Naive B cell (primary cell): ENCODE measurements around the gene CDC42EP5. TPM values are rescaled to one million over a fixed set of nuclear protein-coding genes. Genes with fewer than 3 reads are reported as not detected.
A peak's percentile ranks its signal among the peaks of the same experiment; 100 is the strongest.

Experiments
- ATAC-seq, 2 donors: fragments of 150-1000 bp; cut with Tn5 transposase; 2 replicates each; pipeline ENCODE4 v1.10.0; 2021; ENCODE audit warnings: low read depth in 2 of 2, mild to moderate bottlenecking in 2 of 2, moderate library complexity in 2 of 2
- DNase-seq: peaks from one replicate; pipeline ENCODE4 v3.0.0; 2022
- H3K27ac Mint-ChIP-seq, 6 donors: one replicate each; pipeline ENCODE4 v1.8.0; 2020 to 2022; ENCODE audit warnings: mild to moderate bottlenecking in 6 of 6, mixed read lengths in 6 of 6, moderate library complexity in 5 of 6, inconsistent platforms in 2 of 6
- H3K27me3 Mint-ChIP-seq, 3 donors: one replicate each; pipeline ENCODE4 v1.8.0; 2021 to 2022; ENCODE audit warnings: mixed read lengths in 3 of 3, mild to moderate bottlenecking in 1 of 3
- H3K36me3 Mint-ChIP-seq, 2 donors: one replicate each; pipeline ENCODE4 v1.8.0; 2020 to 2022; ENCODE audit warnings: mixed read lengths in 2 of 2, inconsistent platforms in 1 of 2, mild to moderate bottlenecking in 1 of 2
- H3K4me1 Mint-ChIP-seq, 3 donors: one replicate each; pipeline ENCODE4 v1.8.0; 2020 to 2022; ENCODE audit warnings: mixed read lengths in 3 of 3, inconsistent platforms in 1 of 3, mild to moderate bottlenecking in 1 of 3, moderate library complexity in 1 of 3
- H3K4me3 Mint-ChIP-seq, 8 donors: one replicate each; pipeline ENCODE4 v1.8.0; 2020 to 2022; ENCODE audit warnings: mild to moderate bottlenecking in 8 of 8, mixed read lengths in 8 of 8, moderate library complexity in 8 of 8, inconsistent platforms in 2 of 8
- H3K9me3 Mint-ChIP-seq, 7 donors: one replicate each; pipeline ENCODE4 v1.8.0; 2020 to 2022; ENCODE audit warnings: mixed read lengths in 7 of 7, mild to moderate bottlenecking in 5 of 7, inconsistent platforms in 2 of 7, moderate library complexity in 1 of 7
- polyA plus RNA-seq, 6 donors: library from polyadenylated mRNA; unstranded; fragments of 300-500 nt; fragmentation: Illumina TruSeq; gene quantifications; one replicate each; pipeline ENCODE4 v1.2.3, GENCODE V29; 2021; ENCODE audit warnings: low read depth in 6 of 6

Gene CDC42EP5
- polyA plus RNA-seq, 6 donors from 2014 or later = not detected

GRCh38 chr19:54464630-54465425, 8.3 kb downstream of the CDC42EP5 start:
- Mint-ChIP-seq H3K36me3 (no peaks in the 10 kb centered on the region), H3K4me1 (peaks cover 17 to 30% (median 21%) of the 10 kb centered on the region in 3 donors), H3K9me3 (peaks cover 0 to 7% (median 4%) of the 10 kb centered on the region in 7 donors), H3K4me3 (peak overlapping the region; percentile 79 to 94 (median 90)), H3K27me3 (peaks cover 10 to 19% (median 15%) of the 10 kb centered on the region in 3 donors), H3K27ac (peak overlapping the region; percentile 91 to 99 (median 97))
- ATAC-seq (peak; percentile 21 to 23), DNase-seq (peak; percentile 71)

DNA sequence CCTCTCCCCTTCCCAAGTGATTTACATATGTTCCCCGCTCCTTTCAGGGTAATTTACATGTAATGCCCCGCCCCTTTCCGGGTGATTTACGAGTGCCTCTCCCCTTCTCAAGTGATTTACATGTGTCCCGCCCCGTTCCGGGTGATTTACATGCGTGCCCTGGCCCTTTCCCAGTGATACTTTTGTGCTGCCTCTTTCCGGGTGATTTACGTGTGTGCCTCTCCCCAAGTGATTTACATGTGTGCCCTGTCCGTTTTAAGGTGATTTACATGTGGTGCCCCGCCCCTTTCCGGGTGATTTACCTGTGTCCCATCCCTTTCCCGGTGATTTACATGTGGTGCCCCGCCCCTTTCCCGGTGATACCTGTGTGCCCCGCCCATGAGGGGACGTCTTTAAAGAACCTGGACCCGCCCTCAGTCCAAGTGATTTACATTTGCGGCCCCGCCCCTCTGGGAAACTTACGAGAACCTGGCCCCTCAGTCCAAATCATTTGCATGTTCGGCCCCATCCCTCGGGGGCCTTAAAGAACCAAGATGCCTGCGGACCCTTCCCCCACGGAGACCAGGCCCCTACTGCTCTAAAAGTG, 9.0 kb downstream of the CDC42EP5 start:
- ATAC-seq (peak; percentile 60 to 64), DNase-seq (peak; percentile 81)
- peaks cover 5 to 12% (median 8%) of the 10 kb centered on the region in 3 donors for H3K27me3 Mint-ChIP-seq
- H3K27ac Mint-ChIP-seq = peak overlapping the region; percentile 91 to 99 (median 97)
- peak overlapping the region; percentile 79 to 94 (median 90) for H3K4me3 Mint-ChIP-seq
- H3K4me1 Mint-ChIP-seq = peaks cover 20 to 29% (median 22%) of the 10 kb centered on the region in 3 donors
- peaks cover 0 to 2% of the 10 kb centered on the region in 2 donors for H3K36me3 Mint-ChIP-seq
- H3K9me3 Mint-ChIP-seq = peaks cover 0 to 7% (median 4%) of the 10 kb centered on the region in 7 donors

DNA sequence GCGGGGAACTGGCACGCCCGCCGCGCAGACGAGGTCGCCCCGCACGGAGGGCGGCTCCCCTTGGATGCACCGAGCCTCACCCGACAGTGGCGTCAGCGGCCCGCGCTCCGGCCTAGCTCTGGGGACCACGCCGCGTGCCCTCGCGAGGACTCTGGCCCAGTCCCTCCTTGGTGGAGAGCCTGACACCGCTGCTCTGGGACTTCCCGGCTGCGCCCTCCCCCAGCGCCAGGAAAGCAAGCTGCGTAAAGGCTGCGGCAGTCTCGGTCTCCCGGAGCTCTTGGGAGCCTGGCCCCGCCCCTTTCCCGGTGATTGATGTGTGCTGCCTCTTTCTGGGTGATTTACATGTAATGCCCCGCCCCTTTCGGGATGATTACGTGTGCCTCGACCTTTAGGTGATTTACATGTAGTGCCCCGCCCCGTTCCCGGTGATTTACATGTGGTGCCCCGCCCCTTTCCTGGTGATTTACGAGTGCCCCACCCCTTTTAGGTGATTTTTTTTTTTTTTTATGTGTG, 9.5 kb downstream of the CDC42EP5 start, which contains the start of gene LENG9:
Gene LENG9 (minus strand): TSS at position 248 of the 513 bp plus-strand sequence. CDS start 252 bp downstream, outside the sequence.
- peak; percentile 87 for DNase-seq
- Mint-ChIP-seq H3K27me3 (peaks cover 3 to 6% (median 5%) of the 10 kb centered on the region in 3 donors), H3K4me3 (peak within 1 kb of the TSS; percentile 79 to 94 (median 90)), H3K36me3 (peaks cover 0 to 8% of the 10 kb centered on the region in 2 donors), H3K9me3 (peaks cover 0 to 7% (median 4%) of the 10 kb centered on the region in 7 donors), H3K4me1 (peaks cover 25 to 31% (median 28%) of the 10 kb centered on the region in 3 donors), H3K27ac (peak within 1 kb of the TSS; percentile 91 to 99 (median 97))
- ATAC-seq = peak; percentile 59 to 60

DNA sequence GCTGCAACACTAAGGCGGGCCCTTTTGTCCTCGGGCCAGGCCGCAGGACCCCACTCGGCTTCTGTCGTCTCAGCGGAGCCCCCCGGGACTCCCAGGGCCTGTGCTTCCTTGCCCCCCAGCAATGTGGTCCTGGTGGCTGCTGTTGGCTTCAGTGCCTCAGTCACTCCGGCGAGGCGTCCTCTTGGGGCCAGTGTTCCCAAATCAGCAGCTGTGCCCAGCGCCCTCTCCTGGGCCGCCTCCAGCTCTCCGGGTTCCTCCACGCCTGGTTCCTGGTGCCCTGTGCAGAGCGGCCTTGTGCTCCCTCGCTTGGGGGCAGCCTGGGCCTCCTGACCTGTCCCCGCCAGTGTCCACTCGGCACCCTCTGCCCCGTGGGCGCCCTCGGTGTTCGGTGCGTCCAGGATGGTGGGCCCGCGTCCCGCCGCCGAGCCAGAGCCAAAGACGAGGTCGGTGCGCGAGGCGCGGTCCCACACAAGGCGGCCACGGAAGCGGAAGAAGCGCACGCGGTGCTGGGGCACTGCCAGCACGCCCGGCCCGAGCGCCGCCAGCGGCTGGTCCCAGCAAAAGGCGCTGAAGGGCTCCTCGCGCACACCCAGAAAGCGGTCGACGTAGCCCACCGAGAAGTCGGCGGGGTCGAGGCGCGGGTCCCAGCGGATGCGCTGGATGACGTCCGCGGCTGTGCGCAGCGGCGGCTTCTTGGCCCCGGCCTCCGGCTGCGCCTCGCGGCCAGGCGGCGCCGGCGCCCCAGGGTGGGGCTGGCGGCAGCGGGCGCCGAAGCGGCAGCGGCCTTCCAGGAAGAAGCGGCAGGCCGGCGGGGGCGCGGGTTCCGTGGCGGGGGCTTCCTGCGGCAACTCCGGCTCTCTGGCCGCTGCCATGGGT, 10.2 kb downstream of the CDC42EP5 start:
- peaks cover 31 to 35% (median 32%) of the 10 kb centered on the region in 3 donors for H3K4me1 Mint-ChIP-seq
- no peaks in the 10 kb centered on the region for H3K27me3 Mint-ChIP-seq
- H3K27ac Mint-ChIP-seq = peak overlapping the region in 5 of 6 donors; percentile 3 to 97 (median 81)
- DNase-seq (peak; percentile 67), ATAC-seq (peak; percentile 26 to 39)
- peaks cover 0 to 7% (median 4%) of the 10 kb centered on the region in 7 donors for H3K9me3 Mint-ChIP-seq
- peaks cover 0 to 14% of the 10 kb centered on the region in 2 donors for H3K36me3 Mint-ChIP-seq
- peak overlapping the region; percentile 35 to 92 (median 82) for H3K4me3 Mint-ChIP-seq

DNA sequence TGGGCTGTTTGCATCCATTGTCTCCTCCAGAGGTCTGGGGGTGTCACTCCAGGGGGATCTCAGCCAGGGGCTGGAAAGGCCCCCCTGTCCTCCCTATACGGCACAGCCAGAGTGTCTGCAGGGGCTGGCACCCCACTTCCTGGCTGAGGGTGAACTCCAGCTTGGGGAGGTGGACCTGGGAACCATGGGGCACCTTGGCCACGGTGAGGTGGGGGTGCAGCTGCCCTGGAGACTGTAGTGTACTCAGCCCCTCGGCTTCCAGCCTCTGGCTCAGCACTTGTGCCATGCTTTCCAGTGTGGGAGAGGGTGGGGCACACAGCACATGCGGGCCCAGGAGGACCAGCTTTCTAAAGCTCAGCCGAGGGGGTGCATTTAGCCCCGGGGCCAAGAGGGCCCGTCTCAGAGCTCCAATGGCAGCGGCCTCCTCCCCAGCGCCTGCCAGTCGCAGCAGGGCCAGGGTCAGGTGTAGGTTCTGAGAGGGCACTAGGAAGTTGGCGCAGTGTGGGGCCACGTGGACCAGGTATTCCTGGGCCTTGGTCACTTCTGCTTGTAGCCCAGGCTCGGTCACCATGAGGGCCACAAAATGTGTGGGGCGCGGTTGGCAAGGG, 10.9 kb downstream of the CDC42EP5 start:
- DNase-seq (no peak), ATAC-seq (no peak)
- Mint-ChIP-seq H3K27me3 (no peaks in the 10 kb centered on the region), H3K4me1 (peaks cover 31 to 35% (median 32%) of the 10 kb centered on the region in 3 donors), H3K4me3 (peak overlapping the region; percentile 9 to 73 (median 50)), H3K27ac (peak overlapping the region; percentile 16 to 91 (median 70)), H3K36me3 (peaks cover 0 to 14% of the 10 kb centered on the region in 2 donors), H3K9me3 (peaks cover 0 to 7% (median 4%) of the 10 kb centered on the region in 7 donors)

GRCh38 chr19:54461613-54462012, 11.5 kb downstream of the CDC42EP5 start:
- H3K9me3 Mint-ChIP-seq = peaks cover 0 to 7% (median 4%) of the 10 kb centered on the region in 7 donors
- peak overlapping the region in 7 of 8 donors; percentile 26 to 81 (median 64) for H3K4me3 Mint-ChIP-seq
- ATAC-seq (no peak), DNase-seq (no peak)
- H3K4me1 Mint-ChIP-seq = peaks cover 31 to 35% (median 32%) of the 10 kb centered on the region in 3 donors
- H3K27me3 Mint-ChIP-seq = no peaks in the 10 kb centered on the region
- H3K36me3 Mint-ChIP-seq = peaks cover 0 to 14% of the 10 kb centered on the region in 2 donors
- H3K27ac Mint-ChIP-seq = peak overlapping the region in 4 of 6 donors; percentile 16 to 91 (median 71)

DNA sequence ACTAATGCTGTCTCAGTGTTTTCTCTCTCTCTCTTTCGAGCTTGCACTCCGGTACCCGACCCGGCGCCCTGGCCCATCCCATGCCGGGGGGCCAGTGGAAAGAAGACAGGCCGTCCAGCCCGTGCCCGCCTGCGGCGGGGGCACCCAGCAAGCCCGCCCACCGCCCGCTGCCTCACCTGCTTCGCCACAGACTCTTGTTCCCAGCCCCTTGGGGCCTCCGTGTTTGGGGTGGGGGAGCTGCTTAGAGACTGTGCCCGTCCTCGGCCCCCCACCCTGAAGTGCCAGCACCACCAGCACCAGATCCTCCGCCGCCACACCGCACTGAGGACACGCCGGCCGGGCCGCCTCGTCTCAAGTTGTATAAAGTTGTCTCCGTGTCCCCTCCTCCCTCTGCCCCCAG, 11.9 kb downstream of the CDC42EP5 start:
- Mint-ChIP-seq H3K36me3 (peaks cover 0 to 14% of the 10 kb centered on the region in 2 donors), H3K4me3 (peak overlapping the region in 5 of 8 donors; percentile 53 to 81 (median 68)), H3K27me3 (no peaks in the 10 kb centered on the region), H3K27ac (peak overlapping the region in 3 of 6 donors; percentile 47 to 91 (median 72)), H3K4me1 (peaks cover 31 to 32% (median 32%) of the 10 kb centered on the region in 3 donors), H3K9me3 (peaks cover 0 to 7% (median 4%) of the 10 kb centered on the region in 7 donors)
- DNase-seq (no peak), ATAC-seq (no peak)

DNA sequence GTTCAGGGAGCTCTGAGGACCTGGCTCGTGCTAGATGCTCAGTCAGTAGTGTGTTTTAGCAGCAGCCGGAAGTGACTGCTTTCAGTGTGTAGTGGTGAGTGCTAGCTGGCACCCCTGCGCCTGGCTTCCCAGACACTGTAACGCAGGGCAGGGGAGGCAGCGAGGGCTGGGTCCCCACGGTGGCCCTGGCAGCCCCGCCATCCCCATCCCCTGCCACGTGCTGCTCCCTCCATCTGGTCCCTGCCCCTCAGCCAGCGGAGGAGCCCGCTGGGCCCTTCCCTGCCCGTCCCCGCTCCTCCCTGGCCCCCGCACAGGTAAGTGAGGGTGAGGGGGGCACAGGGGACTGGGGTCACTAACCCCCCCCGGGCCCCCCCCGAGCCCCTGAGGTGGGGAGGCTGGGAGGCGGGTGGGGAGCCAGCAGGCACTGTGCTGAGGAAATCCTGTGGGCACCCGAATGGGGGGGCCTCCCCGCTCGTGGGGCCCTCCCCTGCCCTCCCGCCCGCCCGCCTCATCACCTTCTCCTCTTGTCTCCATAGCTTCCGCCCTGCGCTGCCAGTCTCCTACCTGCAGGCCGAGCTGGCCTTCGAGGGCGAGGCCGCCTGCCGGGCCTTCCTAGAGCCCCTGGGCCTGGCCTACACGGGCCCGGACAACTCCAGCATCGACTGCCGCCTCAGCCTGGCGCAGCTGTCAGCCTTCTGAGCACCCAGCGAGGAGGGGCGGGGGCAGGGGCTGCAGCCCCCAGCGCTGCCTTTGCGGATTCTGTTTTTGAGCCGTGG, 12.7 kb downstream of the CDC42EP5 start:
- Mint-ChIP-seq H3K27ac (peak overlapping the region in 1 of 6 donors; percentile 91), H3K4me1 (peaks cover 28 to 32% (median 32%) of the 10 kb centered on the region in 3 donors), H3K4me3 (peak overlapping the region in 3 of 8 donors; percentile 20 to 79 (median 22)), H3K36me3 (peaks cover 0 to 14% of the 10 kb centered on the region in 2 donors), H3K27me3 (no peaks in the 10 kb centered on the region), H3K9me3 (peaks cover 0 to 7% (median 4%) of the 10 kb centered on the region in 7 donors)
- ATAC-seq = no peak
- no peak for DNase-seq

DNA sequence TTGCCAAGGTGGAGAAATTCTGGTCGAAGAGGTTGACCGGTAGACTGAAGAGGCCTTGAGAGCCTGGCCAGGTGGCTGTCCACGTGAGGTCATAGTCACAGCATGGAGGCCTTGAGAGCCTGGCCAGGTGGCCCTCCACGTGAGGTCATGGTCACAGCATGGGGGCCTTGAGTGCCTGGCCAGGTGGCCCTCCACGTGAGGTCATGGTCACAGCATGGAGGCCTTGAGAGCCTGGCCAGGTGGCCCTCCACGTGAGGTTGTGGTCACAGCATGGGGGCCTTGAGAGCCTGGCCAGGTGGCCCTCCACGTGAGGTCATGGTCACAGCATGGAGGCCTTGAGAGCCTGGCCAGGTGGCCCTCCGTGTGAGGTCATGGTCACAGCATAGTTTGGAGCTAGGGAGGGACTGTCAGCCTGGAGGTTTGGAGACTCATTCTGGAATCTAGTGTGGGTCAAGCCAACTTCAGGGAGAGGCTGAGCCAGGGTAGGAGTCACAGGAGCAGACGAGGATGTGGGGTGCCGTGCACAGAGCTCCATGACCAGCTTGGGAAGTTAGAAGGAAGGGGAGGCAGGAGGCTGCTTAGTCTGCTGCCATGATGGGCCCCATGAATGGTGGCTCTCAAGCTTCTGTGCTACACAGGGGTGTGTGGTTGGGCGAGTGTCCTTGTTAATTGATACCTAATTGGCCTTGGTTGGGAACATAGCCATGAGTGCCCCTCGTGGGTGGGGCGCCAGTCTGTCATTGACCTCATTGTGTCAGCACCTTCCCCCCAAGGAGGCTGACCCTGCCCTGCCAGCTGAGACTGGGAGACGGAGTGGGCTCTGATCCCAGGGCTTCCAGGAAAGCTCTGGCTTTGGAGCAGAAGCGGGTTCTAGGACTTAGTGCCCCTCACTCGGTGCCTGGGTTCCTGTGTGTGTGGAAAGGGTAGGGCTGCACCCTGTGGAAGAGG, 13.5 kb downstream of the CDC42EP5 start:
- H3K9me3 Mint-ChIP-seq = peaks cover 0 to 7% (median 4%) of the 10 kb centered on the region in 7 donors
- no peaks in the 10 kb centered on the region for H3K27me3 Mint-ChIP-seq
- peak overlapping the region in 4 of 6 donors; percentile 12 to 90 (median 74) for H3K27ac Mint-ChIP-seq
- ATAC-seq (no peak), DNase-seq (no peak)
- H3K4me1 Mint-ChIP-seq = peaks cover 25 to 30% (median 29%) of the 10 kb centered on the region in 3 donors
- peak overlapping the region in 3 of 8 donors; percentile 55 to 79 (median 59) for H3K4me3 Mint-ChIP-seq
- peaks cover 0 to 14% of the 10 kb centered on the region in 2 donors for H3K36me3 Mint-ChIP-seq

DNA sequence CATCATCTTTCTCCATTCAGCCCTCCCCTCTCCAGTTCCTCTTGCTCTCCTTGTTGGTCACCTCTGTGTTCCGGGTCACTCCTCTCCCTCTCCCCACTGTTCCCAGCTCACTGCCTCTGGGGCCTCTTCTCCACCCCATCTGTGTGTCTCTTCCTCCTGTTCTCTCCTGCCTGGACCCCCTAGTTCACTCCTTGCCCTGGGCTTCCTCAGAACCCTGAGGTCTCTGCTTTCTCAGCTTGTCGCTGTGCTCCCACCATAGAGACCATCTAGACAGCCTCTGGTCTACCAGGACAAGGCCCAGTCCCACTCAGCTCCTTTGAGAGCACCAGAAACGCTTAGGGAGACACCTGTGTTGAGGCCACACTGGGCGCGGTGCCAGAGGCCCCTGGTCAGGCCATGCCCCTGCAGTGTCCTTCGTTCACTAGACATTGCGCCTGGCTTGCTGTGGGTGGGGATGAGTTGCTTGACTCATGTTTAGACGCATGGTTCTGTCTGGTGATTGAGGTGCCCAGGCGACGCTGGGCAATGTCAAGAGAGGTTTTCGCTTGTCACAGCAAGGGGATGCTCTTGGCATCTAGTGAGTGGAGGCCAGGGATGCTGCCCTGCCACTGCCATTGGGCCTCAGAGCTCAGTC, 14.3 kb downstream of the CDC42EP5 start:
- H3K9me3 Mint-ChIP-seq = peaks cover 0 to 1% (median 0%) of the 10 kb centered on the region in 7 donors
- H3K27me3 Mint-ChIP-seq = no peaks in the 10 kb centered on the region
- H3K4me1 Mint-ChIP-seq = peaks cover 19 to 25% (median 22%) of the 10 kb centered on the region in 3 donors
- DNase-seq = no peak
- peaks cover 0 to 14% of the 10 kb centered on the region in 2 donors for H3K36me3 Mint-ChIP-seq
- H3K4me3 Mint-ChIP-seq = peak overlapping the region in 2 of 8 donors; percentile 55 to 56
- H3K27ac Mint-ChIP-seq = peak overlapping the region in 3 of 6 donors; percentile 72 to 87 (median 77)
- no peak for ATAC-seq
